HG02973 (cell line): Measurements from ENCODE around the gene GAREM1.
"Not testable (repeated sequence)": the region's sequence is repeated elsewhere in the genome, so short reads cannot be mapped to it uniquely, and the experiment has no call there.

ENCODE experiments used
- ATAC-seq: cut with Tn5 transposase; IDR thresholded peaks from one replicate; pipeline ENCODE4 v1.9.1; 2021; ENCODE audit warnings: moderate library complexity; ENCODE audit not compliant: unreplicated experiment

Gene GAREM1

GRCh38 chr18:32261003-32261402 lies 209.7 kb downstream of the GAREM1 start:
- no peak for ATAC-seq

GRCh38 chr18:32259553-32259952 lies 211.1 kb downstream of the GAREM1 start:
- ATAC-seq: no peak

- no peak for ATAC-seq
Observed at GRCh38 chr18:32258558-32259204, 212.0 kb downstream of the GAREM1 start.

DNA sequence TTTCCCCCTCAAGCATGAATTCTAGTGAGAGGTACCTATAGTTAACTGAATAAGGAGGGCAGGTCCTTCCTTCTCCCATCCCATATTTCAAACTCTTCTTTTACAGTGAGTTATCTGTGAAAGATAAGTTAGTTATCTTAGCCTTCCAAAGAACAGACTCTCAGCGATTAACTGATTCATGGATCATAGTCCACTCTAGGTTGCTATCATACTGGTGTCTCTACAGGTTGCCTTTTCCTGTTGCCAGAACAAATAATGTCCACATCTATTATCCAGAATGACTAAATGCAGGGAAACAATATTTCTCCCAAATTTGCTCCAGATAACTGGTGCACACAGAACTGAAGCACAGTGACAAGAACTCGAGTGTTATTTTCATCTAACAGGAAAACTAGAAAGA lies 212.5 kb downstream of the GAREM1 start:
- ATAC-seq: no peak

- no peak for ATAC-seq
Observed at GRCh38 chr18:32257084-32257785, 213.4 kb downstream of the GAREM1 start.

- no peak for ATAC-seq
Observed at GRCh38 chr18:32255570-32255969, 215.1 kb downstream of the GAREM1 start.

GRCh38 chr18:32252141-32252860 lies 218.4 kb downstream of the GAREM1 start:
- ATAC-seq: no peak

DNA sequence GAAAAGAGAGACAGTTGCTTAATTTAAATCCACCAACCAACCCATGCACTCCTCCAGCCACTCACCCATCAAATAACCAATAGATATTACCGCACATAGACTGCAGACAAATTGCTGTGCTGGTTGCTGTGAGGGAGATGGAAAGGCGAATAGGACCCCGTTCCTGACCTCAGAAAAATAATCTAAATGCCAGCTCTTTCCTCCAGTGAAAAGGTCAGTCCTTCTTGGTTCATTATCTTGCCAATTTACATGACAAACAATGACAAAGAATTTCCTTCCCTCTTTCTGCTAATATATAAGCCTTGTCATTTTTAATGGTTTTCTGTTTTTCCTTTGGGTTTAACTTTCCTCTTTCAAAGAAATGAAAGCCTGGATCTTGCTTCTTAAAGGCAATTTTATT lies 219.2 kb downstream of the GAREM1 start:
- no peak for ATAC-seq

DNA sequence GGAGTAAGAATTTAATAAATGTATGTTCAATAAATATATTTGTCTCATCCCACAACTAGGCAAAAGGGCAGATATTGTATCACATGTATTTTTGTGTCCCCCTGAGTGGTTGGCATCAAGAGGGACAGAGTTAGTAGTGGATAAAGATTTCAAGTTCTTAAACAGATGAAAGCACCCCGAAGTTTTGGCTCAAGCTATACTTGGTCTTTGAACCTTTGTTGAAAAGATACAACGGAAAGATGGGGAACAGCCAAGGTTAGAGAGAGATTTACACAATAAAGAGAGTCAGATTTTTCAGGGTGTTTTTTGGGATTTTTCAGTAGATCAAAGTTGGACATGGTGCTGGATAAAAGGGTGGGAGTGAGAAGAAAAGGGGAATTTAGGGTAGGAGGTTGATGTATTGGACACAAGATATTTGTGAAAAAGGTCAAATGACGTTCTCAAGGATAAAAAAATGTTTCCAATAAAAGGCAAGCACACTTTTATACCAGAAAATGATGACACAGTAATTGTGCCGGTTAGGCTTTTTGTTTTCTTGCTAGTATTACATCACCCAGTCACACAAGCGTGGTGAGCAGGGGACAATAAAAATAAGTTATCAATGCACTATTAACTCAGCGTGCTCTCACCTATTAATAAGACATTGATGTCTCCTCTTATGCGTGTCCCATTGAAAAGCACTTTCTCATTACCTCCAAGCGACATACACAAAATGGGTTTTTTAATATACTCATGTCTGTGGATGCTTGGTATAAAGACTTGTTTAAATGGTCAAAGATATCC lies 221.3 kb downstream of the GAREM1 start:
- no peak for ATAC-seq

- no peak for ATAC-seq
Observed at GRCh38 chr18:32244881-32245280, 225.8 kb downstream of the GAREM1 start.

DNA sequence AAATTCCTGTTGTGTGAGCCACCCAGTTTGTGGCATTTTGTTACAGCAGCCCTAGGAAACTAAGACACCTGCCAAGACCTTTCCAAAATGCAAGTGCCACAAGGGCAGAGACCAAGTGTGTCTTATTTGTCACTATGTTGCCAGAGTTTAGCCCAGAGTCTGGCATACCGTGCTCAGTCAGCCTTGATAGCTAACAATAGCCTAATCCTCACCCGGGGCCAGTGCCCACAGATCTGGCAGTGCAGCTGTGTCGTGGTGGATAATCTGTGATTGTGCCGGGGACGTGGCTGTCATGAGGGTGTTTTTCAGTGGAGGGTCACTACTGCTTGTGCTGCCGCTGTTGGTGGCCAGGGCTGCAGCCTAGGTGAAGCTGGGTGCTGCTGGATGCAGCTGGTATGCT lies 227.3 kb downstream of the GAREM1 start:
- no peak for ATAC-seq

GRCh38 chr18:32242395-32242794 lies 228.3 kb downstream of the GAREM1 start:
- ATAC-seq: no peak

GRCh38 chr18:32238635-32239268 lies 231.9 kb downstream of the GAREM1 start:
- ATAC-seq: no peak

DNA sequence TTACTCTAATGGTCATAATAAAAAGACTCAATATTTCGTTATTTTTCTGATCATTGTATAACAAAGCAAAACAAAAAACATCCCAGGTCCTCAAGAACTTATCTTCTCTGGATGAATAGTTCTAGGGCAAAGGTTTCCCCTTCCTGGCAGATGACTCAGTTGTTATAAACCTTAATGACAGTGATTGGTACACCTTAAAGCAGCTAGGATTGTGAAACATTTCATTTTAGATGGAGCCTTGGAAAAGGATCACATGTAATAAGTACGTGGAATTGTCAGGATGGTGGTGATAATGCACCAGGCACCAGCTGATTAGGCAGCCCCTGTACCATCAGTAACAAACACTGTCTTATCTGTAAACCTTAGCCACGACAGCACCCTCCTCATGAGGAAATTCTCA lies 233.6 kb downstream of the GAREM1 start:
- no peak for ATAC-seq

GRCh38 chr18:32233348-32233747 lies 237.3 kb downstream of the GAREM1 start:
- ATAC-seq: not testable (repeated sequence)

- ATAC-seq: no peak
Observed at GRCh38 chr18:32219431-32220018, 251.2 kb downstream of the GAREM1 start.

- no peak for ATAC-seq
Observed at GRCh38 chr18:32216390-32216789, 254.3 kb downstream of the GAREM1 start.

DNA sequence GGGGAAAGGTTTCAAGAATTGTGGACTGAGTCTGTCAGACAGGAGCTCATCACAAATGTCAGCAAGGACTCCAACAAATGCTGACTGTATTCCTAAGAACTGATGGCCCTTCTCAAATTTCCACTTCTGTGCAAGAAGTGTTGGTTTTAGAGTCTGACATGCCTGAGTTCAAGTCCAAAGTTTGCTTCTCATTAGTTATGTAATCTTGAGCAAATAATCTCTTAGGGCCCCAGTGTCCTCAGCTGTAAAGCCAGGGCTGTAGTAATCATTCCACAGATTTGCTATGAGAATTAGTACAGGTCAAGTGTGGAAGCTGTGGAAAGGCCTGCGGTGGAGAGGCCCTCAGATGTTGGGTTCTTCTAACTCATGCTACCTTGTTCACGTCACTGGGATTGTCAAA lies 257.0 kb downstream of the GAREM1 start:
- ATAC-seq: no peak
